HG02840 (cell line): ENCODE data around the gene BOC.

Experiments used
- ATAC-seq: cut with Tn5 transposase; IDR thresholded peaks from one replicate; pipeline ENCODE4 v1.9.1; 2021; ENCODE audit warnings: mild to moderate bottlenecking, moderate library complexity, moderate number of reproducible peaks; ENCODE audit not compliant: unreplicated experiment, low FRiP score

The BOC gene

DNA sequence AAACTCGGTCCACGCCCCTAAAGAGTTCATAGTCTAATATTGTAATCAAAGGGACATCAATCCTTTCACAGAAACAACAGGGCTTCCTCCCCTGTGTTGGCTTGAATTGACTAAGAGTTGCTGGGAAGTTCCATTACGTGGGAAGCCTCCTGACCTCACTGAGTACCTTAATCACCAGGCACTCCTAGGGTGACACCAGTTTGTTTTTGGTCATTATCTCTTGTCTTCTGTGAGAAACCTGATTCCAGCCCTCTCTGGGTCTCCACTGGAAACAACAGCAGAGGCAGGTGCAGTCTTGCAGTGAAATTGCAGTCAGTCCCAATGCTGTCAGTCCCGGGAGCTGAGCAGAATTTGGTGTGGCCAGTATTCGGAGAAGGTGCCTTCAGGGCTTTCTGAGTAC is 55.4 kb downstream of the BOC start:
- ATAC-seq, result no peak

DNA sequence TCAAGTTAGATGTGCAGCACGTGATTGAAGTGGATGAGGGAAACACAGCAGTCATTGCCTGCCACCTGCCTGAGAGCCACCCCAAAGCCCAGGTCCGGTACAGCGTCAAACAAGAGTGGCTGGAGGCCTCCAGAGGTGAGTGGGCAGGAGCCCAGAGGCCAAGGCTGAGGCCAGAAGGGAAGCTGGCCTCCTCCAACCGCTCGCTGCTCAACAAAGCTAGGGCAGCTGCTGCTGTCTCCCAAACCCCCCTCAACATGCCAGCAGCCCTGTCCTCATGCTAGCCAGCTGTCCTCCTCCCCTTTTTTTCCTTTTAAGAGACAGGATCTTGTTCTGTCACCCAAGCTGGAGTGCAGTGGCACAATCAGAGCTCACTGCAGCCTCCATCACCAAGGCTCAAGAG is 57.0 kb downstream of the BOC start:
- ATAC-seq, result no peak

DNA sequence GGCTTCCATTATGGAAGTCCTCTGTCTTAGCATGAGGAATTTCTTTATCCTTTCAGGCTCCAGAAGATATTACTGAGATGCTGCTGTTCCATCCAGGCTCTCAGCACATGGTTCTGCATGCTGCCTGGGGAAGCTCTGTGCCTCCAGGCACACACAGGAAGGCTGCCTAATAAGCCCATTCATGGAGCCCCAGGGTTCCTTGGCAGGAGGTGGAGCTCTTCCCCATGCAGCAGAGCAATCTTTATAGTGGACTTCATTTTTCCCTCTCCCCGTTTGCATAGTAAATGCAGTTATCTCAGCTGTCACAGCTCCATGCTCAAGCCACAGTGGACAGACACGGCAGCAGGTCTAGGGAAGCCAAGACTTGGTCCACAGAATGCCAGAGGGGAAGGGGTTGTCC is 57.6 kb downstream of the BOC start:
- no peak for ATAC-seq

DNA sequence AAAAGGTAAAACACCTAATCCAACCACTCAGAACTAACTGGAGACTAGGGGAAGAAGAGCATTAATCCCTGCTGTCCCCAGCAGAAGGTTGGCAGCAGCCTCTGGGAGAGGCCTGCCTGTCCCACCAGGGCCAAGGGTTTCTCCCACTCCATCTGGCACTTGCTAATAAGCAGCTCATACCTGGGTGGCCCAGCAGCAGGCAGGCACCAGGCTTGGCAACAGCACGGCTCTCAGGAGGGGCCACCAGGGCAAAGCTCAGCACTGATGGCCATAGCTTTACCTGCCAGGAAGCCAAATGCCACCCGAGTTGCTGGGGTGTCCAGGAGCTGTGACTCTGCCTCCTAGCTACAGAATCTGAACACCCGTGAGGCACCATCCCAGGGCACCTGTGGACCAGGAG is 58.3 kb downstream of the BOC start:
- no peak for ATAC-seq

DNA sequence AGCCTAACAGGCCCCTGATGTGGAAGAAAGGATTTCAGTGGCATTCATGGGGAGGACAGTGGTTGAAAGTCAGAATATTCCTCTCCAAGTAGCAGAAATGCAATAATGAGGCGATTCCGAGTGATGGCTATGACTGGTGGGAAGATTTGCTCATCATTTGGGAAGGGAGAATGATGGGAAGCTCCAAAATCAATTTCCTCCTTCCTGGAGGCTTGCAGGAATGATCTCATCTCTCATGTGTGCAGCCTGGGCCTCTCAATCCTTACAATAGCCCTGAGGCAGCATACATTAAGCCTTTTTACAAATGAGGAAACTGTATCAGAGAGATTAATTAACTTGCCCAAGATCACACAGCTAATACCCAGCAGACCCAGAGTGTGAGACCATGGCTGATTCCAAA is 58.7 kb downstream of the BOC start:
- ATAC-seq, result no peak

DNA sequence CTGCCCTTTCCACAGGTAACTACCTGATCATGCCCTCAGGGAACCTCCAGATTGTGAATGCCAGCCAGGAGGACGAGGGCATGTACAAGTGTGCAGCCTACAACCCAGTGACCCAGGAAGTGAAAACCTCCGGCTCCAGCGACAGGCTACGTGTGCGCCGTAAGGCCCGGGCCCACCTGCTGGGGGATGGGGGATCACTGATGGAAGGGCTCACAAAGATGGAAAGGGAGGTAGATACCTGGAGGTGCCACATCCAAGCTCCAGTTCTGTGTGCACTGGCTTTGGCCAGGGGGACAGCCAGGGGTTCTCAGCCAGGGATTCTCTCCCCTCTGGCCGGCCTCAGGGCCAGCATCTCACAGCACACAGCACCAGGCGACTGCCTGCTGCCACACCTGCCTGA is 59.4 kb downstream of the BOC start:
- ATAC-seq, result no peak

DNA sequence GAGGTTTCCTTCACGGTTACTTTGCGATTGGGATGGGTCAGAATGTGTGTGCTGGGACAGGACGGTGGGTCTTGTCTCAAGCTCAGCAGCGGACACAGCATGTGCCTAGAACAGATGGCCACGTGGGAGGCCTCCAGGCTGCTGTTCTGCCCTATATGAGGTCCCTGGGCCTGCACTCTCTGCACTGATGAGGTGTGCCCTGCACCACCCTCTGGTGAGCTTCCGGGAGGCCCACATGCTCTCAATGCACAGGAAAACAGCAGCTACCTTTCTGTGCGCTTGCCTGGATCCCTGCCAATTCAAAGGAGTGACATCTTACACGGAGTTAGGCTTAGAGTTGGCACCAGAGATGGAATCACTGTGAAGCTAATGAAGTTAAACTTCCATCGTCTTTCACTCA is 59.8 kb downstream of the BOC start:
- ATAC-seq, result no peak

DNA sequence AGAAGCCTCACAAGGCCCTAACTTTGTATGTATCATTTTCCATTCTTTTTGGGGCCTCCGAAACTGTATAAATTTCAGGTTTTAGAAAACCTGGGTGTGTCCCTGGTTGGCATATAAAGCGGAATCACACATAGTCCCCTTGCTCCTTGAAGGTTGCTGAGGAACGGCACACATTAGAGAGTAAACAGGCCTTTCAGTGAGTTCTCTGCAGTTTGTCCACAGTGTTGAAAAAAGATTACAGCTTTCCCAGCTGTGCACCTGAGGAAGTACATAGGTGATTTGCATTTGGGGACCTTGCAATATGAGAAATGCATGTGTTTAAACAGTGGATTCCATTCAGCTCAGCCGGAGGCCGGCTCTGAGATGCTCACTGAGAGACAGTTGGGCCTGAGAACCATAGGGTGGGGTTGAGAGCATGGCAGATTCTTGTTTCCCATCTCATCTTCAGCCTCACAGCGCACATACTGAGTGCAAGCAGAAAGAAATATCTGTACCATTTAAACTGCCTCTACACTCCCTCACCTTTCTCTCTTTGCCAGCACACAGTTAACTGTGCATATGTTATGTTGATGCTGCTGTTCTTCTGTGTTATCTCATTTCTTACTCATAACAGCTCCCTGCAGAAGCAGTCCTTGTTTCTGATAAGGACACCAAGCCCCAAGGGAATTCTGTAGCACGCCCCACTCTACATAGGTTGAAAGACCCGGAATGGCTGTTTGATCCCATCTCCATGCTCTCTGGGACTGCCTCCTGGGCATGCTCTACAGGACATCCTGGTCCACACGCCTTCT is 60.4 kb downstream of the BOC start:
- ATAC-seq, result no peak

DNA sequence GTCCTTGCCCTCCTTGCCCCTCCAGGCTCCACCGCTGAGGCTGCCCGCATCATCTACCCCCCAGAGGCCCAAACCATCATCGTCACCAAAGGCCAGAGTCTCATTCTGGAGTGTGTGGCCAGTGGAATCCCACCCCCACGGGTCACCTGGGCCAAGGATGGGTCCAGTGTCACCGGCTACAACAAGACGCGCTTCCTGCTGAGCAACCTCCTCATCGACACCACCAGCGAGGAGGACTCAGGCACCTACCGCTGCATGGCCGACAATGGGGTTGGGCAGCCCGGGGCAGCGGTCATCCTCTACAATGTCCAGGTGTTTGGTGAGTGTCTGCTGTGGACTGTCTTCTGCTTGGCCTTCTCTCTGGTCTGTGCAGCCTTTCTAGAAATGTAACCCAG is 61.0 kb downstream of the BOC start:
- no peak for ATAC-seq

DNA sequence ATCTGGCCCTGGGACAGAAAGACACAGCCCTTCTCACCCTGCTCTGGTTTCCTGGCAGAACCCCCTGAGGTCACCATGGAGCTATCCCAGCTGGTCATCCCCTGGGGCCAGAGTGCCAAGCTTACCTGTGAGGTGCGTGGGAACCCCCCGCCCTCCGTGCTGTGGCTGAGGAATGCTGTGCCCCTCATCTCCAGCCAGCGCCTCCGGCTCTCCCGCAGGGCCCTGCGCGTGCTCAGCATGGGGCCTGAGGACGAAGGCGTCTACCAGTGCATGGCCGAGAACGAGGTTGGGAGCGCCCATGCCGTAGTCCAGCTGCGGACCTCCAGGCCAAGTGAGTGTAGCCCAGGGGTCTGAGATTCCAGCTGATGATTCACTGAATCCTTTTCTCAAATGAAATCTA is 61.7 kb downstream of the BOC start:
- no peak for ATAC-seq

DNA sequence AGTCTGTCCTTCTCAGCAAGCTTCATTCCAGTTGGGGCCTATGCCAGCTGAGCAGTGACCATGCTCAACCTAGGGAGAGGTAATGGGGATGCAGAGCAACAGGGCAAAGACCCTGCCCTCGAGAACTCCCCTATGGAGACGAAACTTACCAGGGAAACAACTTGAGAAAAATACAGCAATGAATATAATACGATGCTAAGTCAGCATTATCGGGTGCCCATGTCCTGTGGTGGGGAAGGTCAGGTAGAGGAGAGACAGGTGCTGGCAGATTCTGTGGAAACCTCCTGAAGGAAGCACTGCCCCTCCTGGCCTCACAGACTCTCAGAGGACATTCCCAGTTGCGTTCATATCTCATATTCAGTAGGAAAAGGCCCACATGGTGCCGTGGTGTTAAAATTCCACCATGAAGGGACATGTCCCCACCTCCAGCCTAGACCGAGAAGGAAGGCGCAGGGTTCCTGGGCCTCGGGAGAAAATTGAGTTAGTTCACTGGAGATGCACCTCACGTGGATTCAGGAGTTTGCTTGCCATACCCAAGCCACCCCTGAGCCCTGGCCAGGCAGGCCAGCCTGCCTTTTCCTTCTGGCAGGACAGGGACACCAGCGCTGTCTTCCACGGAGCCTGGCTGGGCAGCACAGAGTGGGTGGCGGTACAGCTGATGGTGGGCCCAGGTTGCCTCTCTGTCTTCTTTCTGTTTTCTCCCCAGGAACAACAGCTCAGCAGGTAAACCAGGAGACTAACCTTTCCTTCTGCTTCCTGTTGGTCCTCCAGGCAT is 62.4 kb downstream of the BOC start:
- no peak for ATAC-seq

DNA sequence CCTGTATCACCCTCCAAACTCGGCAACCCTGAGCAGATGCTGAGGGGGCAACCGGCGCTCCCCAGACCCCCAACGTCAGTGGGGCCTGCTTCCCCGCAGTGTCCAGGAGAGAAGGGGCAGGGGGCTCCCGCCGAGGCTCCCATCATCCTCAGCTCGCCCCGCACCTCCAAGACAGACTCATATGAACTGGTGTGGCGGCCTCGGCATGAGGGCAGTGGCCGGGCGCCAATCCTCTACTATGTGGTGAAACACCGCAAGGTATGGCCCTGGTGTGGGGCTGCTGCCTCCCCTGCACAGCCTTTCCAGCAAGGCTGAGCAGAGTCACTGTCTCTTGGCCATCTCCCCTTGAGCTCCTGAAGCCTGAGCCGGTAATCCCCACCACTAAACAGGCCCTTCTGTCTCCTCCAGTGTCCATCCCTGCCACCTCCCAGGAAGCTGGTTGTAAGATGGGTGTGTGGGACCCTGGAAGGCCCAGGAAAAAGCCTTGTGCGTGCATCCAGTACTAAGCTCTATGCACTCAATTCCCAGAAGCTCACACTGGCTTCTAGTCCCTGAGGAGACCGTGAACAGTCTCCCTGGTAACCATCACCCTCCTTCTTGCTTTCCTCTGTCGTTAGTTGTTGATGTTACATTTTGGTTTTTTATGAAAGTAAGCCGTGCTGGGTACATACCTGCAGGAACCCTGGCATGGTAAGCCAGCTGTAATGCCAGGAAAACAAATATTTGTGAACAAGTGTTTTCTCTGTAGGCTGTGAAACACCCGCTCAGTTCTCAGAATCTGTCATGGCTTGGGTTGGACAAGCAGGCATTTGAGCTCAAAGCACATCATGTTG is 63.3 kb downstream of the BOC start:
- no peak for ATAC-seq

DNA sequence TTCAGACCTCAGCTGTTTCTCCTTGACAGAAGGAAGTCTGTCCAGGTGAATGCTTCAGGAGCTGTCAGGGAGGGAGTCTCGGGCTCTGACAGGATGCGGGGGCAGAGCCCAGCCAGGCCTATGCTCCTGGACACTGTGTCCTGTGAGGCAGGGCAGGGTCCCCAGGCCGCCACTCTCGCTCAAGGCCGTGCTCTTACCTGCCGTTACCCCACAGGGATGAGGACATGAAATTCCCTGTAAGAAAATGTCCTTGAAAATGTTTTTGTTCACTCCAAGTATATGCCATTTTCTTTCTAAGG is 63.9 kb downstream of the BOC start:
- ATAC-seq, result no peak

DNA sequence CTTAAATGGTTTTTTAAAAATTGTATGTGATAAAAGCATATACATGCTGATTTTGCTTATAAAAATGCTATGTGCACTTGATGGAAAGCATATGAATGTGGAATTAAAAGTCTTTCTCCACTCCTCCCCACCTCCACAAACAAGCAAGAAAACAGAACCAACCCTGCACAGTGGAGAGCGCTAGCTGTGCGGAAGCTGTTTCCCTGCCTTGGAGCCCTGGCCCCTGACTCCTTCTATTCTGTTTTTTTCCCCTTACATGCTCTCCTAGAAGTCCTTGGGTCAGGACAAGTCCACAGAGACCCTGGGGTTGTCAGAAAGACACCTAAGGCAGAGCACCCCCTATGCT is 64.2 kb downstream of the BOC start:
- ATAC-seq, result no peak

DNA sequence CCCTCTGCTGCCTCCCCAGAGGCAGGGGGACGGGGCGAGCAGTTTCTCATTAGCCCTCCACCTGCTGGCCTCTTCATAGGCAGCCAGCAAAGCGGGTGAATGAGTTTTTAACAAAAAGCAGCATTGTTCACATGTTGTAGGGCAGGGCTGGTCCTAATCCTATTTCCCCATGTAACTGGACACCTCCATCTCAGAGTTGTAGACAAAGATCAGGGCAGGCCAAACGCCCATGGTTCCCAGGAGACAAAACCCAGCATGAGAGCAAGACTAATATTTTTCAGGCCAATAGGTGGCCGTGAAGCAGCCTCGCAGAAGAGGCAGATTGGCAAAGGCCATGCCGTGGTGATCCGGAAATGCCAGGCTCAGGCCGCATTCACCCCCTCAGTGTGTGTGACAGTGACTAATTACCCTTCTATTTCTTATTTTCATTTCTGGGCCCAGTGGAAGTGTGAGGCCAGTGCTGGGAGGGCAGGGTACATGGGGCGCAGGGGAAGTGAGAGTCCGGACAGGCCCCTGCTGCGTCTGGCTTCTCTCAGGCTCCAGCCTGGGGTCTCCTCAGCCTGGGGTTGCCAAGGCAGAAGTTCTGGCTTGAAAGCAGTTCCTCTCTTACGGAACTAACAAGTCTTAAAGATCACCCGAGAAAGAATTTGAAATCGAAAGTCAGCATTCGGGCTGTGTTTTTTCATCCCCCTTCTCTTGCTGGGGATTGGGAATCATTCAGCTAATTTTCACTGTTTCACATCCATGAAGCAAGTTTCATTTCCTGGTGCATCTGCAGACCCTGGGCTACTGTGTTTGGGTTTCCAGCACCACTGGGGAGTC is 64.8 kb downstream of the BOC start:
- ATAC-seq, result no peak

DNA sequence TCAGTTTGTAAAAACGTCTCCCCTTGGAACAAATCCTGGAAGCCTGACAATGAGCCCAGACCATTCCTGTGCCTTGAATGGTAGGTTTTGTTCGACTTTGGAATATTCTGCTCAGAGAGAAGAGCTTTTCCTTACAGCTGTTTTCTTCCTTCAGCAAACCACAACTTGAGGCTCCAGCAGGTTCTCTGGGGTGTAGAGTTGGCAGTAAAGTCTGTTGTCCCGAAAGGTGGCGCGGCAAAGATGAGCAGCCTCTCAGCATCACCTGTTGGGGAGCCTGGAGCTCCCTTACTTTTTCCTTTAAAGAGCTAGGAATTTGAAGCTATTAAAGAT is 65.4 kb downstream of the BOC start:
- ATAC-seq, result no peak

DNA sequence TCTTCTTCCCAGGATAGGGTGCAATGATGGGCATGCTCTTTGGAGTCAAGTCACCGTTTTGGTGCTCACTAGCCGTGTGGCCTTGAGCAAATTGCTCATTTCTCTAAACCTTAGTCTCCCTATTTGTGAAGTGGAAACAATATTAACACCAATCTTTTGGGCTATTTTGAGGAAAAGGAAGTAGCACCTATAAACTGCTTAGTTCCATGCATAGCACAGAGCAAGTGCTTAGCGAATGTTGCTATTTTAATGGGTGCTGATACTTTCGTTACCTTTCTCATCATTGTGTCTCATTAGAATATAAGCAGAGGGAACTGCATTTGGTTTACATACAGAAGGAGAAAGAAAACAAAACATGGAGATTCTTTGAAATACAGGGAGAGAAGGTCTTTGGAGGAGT is 66.1 kb downstream of the BOC start:
- ATAC-seq, result no peak

DNA sequence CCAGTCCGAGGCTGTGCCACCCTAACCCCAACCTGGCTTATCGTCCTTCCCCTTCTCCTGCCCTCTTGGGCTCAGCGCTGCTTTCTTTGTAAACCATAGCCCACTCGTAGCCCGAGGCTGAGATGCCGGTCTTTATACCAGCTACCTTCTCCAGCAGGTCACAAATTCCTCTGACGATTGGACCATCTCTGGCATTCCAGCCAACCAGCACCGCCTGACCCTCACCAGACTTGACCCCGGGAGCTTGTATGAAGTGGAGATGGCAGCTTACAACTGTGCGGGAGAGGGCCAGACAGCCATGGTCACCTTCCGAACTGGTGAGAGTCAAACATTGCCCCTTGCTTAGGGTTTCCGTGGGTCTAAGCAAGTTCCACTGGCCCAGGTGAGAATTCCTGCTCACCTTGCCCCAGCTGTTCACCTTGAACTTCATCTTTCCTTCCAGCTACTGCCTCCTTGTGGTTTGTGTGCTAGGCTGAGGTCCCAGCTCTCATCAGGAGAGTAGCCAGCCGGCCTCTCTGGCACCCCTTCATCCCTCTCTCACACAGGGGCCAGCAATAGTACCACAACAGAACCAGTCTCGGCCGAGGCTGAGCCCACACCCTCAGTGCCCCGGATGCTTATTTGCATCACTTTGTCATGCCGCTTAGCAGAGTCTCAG is 66.7 kb downstream of the BOC start:
- no peak for ATAC-seq

DNA sequence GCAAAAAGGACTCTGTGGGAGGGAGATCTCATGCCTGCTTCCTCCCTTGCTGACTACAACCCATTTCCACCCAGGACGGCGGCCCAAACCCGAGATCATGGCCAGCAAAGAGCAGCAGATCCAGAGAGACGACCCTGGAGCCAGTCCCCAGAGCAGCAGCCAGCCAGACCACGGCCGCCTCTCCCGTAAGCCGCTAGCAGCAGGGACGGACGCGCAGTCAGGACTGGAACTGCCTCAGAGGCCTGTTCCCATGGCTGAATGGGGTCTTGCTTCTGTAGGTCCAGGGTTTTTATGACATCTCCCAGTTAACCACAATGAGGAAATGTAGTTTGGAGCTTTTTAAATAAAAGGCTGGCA is 67.2 kb downstream of the BOC start:
- no peak for ATAC-seq

DNA sequence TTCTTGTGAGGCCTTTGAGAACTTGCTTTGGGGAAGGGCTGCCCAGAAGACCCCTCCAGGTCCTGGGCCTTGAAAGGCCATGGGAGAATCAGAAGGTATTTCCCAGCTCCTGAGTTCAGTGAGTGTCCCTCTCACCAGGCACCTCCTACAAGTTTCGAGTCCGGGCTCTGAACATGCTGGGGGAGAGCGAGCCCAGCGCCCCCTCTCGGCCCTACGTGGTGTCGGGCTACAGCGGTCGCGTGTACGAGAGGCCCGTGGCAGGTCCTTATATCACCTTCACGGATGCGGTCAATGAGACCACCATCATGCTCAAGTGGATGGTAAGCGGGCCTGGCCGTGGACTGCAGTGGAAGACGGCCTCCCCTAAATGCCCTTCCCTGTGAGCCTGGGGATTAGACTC is 68.3 kb downstream of the BOC start:
- no peak for ATAC-seq

DNA sequence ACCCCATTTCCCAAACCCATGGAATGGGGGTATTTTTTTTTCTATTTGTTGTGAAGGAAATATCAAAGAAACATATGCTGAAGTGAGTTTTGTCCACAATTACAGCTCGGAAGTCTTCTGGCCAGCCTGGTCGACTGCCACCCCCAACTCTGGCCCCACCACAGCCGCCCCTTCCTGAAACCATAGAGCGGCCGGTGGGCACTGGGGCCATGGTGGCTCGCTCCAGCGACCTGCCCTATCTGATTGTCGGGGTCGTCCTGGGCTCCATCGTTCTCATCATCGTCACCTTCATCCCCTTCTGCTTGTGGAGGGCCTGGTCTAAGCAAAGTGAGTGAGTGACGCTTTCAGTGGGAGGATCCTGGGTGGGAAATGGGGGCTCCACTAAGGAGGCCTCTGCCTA is 71.9 kb downstream of the BOC start:
- ATAC-seq, result no peak
